Endothelial cell of umbilical vein (primary cell): ENCODE data around the gene GNPTAB. TPM values are rescaled to one million over a fixed set of nuclear protein-coding genes. Genes with fewer than 3 reads are reported as not detected.

Source experiments
- BruUV-seq: library from RNA; stranded (reverse); fragments of 400-500 nt; replicated peaks from 2 replicates; lab custom pipeline; 2021; lab: Mats Ljungman, UMichigan
- CTCF ChIA-PET: fragments of 300-600, 350-600 bp; sonication (Branson Sonifier 250); formaldehyde crosslinking; loops from one replicate; lab custom pipeline; 2021; ENCODE audit warnings: antibody characterized with exemption, inconsistent platforms; lab: Charles Lee
- POLR2A ChIA-PET: fragments of 300-600, 350-600 bp; sonication (Branson Sonifier 250); formaldehyde crosslinking; loops from one replicate; lab custom pipeline; 2021; ENCODE audit warnings: antibody characterized with exemption, inconsistent platforms; lab: Charles Lee
- DNase-seq: peaks from one replicate; pipeline ENCODE4 v3.0.0-alpha.2; 2011; ENCODE audit warnings: low read depth, low spot score
- FAIRE-seq: peaks from 2 replicates; lab custom pipeline; 2011; peaks lifted over from hg19 to GRCh38; lab: Jason Lieb, UNC
- H2AFZ ChIP-seq: 2 replicates; pipeline ENCODE4 v1.6.0; 2012; ENCODE audit warnings: low read depth, low read length, control low read depth, inconsistent platforms
- H3K27ac ChIP-seq: 2 replicates; pipeline ENCODE4 v1.5.1; 2011; ENCODE audit warnings: low read depth, mild to moderate bottlenecking, control low read depth, low read length, moderate library complexity; ENCODE audit not compliant: insufficient read depth
- H3K27me3 ChIP-seq, 2 experiments: 2 replicates each; pipeline versions ENCODE4 v1.6.0 to v1.6.1; 2011; ENCODE audit warnings: low read length in 2 of 2, mixed read lengths in 1 of 2; ENCODE audit not compliant: control insufficient read depth in 2 of 2, insufficient read depth in 2 of 2
- H3K36me3 ChIP-seq, 2 experiments: 2 replicates in 1 of 2; 3 replicates in 1 of 2; pipeline ENCODE4 v1.5.1; 2011; ENCODE audit warnings: low read length in 2 of 2, mild to moderate bottlenecking in 1 of 2, moderate library complexity in 1 of 2; ENCODE audit not compliant: control insufficient read depth in 2 of 2, insufficient read depth in 2 of 2; ENCODE audit errors: extremely low read depth in 1 of 2
- H3K4me1 ChIP-seq: 3 replicates; pipeline ENCODE4 v1.5.1; 2011; ENCODE audit warnings: mild to moderate bottlenecking, low read length; ENCODE audit not compliant: control insufficient read depth, insufficient read depth; ENCODE audit errors: extremely low read depth
- H3K4me2 ChIP-seq: 2 replicates; pipeline ENCODE4 v1.6.1; 2011; ENCODE audit warnings: low read length, control low read depth, mixed read lengths; ENCODE audit not compliant: insufficient read depth
- H3K4me3 ChIP-seq, 3 experiments: fragments of 200-600 bp in 1 of 3; sonication (generic), shearing (Covaris generic) in 1 of 3; replicated peaks in 1 of 3; 2 replicates each; pipeline ENCODE4 v1.5.1; 2011 to 2016; ENCODE audit warnings: control low read depth in 3 of 3, low read length in 3 of 3, mild to moderate bottlenecking in 2 of 3, inconsistent platforms in 1 of 3, low read depth in 1 of 3, moderate library complexity in 1 of 3; ENCODE audit not compliant: insufficient read depth in 1 of 3
- H3K79me2 ChIP-seq: 2 replicates; pipeline ENCODE4 v1.6.0; 2012; ENCODE audit warnings: low read length, inconsistent platforms; ENCODE audit not compliant: control insufficient read depth, insufficient read depth
- H3K9ac ChIP-seq: replicated peaks from 2 replicates; pipeline ENCODE3; 2011; ENCODE audit warnings: low read length, control low read depth; ENCODE audit not compliant: insufficient read depth; ENCODE audit errors: extremely low read depth
- H3K9me1 ChIP-seq: replicated peaks from 3 replicates; pipeline ENCODE4 v1.6.0; 2011; ENCODE audit warnings: mild to moderate bottlenecking, low read length; ENCODE audit not compliant: control insufficient read depth, insufficient read depth; ENCODE audit errors: extremely low read depth
- H3K9me3 ChIP-seq: replicated peaks from 2 replicates; pipeline ENCODE4 v1.5.1; 2012; ENCODE audit warnings: low read length, inconsistent platforms; ENCODE audit not compliant: control insufficient read depth, insufficient read depth
- H4K20me1 ChIP-seq: replicated peaks from 2 replicates; pipeline ENCODE3; 2011; ENCODE audit warnings: mild to moderate bottlenecking, low read length; ENCODE audit not compliant: control insufficient read depth, insufficient read depth; ENCODE audit errors: extremely low read depth
- FOS ChIP-seq: IDR thresholded peaks from 2 replicates; pipeline ENCODE4 v1.6.1; 2011; ENCODE audit warnings: mild to moderate bottlenecking, low read length, moderate library complexity, borderline replicate concordance; ENCODE audit not compliant: insufficient read depth
- GATA2 ChIP-seq: IDR thresholded peaks from 2 replicates; pipeline ENCODE4 v1.7.0; 2011; ENCODE audit warnings: low read depth, mild to moderate bottlenecking, moderate library complexity, mixed read lengths, low read length; ENCODE audit not compliant: insufficient read length, insufficient read depth
- JUN ChIP-seq: IDR thresholded peaks from 2 replicates; pipeline ENCODE4 v1.6.1; 2011; ENCODE audit warnings: borderline replicate concordance, low read depth; ENCODE audit not compliant: insufficient read length, insufficient read depth
- POLR2A ChIP-seq: IDR thresholded peaks from 2 replicates; pipeline ENCODE4 v1.6.1; 2012; ENCODE audit warnings: low read depth, mild to moderate bottlenecking, control low read depth, low read length
- POLR2AphosphoS5 ChIP-seq: IDR thresholded peaks from 2 replicates; pipeline ENCODE4 v1.6.1; 2012; ENCODE audit warnings: low read depth, mild to moderate bottlenecking, control low read depth, low read length, moderate library complexity; ENCODE audit not compliant: insufficient read depth
- dilution Hi-C: fragments of 300-500 bp; cut with MboI; formaldehyde crosslinking; loops from one replicate; pipeline ENCODE4 v1.15.0; 2019; ENCODE audit warnings: low sequenced_read_pairs; ENCODE audit not compliant: extremely low pct_ligation_motif_present
- intact Hi-C: fragments of 100-400 bp; cut with micrococcal nuclease; formaldehyde crosslinking; loops from one replicate; pipeline ENCODE4 v1.10.0; 2022
- polyA plus RNA-seq, 4 experiments: library from polyadenylated mRNA; depleted of rRNA in 3 of 4; stranded (reverse) in 3 of 4; unstranded in 1 of 4; fragments of >200 nt; gene quantifications; 2 replicates each; pipeline versions ENCODE4 v1.2.1 to v1.2.3, GENCODE V29; 2011 to 2012; ENCODE audit warnings: missing spikeins in 1 of 4
- total RNA-seq: library from RNA; stranded (reverse); gene quantifications from 2 replicates; pipeline ENCODE4 v1.2.3, GENCODE V29; 2021

The GNPTAB gene
- total and polyA plus RNA-seq, 2 donors (not counting 3 experiments of a cell fraction or from before 2014, with no cell fraction given): 15.6 to 39.5 TPM

DNA sequence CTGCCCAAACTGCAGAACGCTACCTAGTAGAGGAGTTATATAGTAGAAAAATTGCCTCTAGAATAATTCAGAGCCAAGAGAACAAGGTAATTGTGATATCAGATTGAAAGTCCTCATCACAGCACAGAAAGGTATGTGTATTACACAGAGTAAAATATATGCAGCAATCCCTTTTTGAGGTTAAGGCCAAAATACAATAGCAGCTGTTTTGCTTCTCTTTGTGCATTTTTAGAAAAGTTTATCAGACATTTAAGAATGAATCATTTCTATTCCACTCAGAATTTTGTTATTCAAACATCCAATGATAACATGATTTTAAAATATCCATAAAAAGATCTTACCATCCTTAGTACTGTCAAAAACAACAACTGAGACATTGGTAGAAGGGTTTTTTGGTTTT is 45.1 kb downstream of the GNPTAB start:
- FAIRE-seq: no peak
- Histone ChIP-seq H4K20me1 (no peaks in the 10 kb centered on the region), H3K36me3 (no peaks in the 10 kb centered on the region), H3K79me2 (no peaks in the 10 kb centered on the region), H3K9ac (no peak overlapping the region), H3K4me3 (no peak overlapping the region), H3K4me1 (no peaks in the 10 kb centered on the region), H2AFZ (no peak overlapping the region), H3K9me3 (no peaks in the 10 kb centered on the region), H3K27me3 (no peaks in the 10 kb centered on the region), H3K9me1 (no peaks in the 10 kb centered on the region), H3K4me2 (no peak overlapping the region), H3K27ac (no peak overlapping the region)
- dilution Hi-C loops: no loop called here
- BruUV-seq: no TSS peak
- DNase-seq: no peak
- CTCF ChIA-PET: interaction anchor here (1.4 to 1.7 kb wide), 2 partner anchors 10 to 12 kb away, joined by 3 read pairs; no protein-coding TSS in a partner anchor
- TF ChIP-seq FOS (no peak), POLR2A (no peak), GATA2 (no peak)
- intact Hi-C loops: no loop called here
- POLR2A ChIA-PET: no interaction called here

DNA sequence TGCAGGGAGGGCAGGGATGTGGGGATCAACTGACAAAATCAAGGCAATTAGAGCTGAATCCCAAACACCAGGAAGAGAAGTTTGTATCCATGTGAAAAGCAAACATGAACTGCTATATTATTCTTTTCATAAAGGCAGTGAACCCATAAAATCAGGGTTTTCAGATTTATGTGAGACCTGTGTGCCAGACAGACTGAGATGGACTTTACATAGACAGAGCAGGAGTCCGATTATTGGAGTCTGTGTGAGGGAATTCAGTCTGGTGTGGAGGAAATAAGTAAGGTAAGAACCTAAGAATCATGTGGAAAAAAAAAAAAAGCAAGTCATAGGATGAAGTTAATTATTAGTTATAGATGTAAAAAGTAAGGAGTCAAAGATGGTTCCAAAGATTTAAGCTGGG is 46.4 kb downstream of the GNPTAB start:
- Histone ChIP-seq H3K27ac (no peak overlapping the region), H3K4me1 (no peaks in the 10 kb centered on the region), H3K27me3 (no peaks in the 10 kb centered on the region), H3K9ac (no peak overlapping the region), H3K36me3 (no peaks in the 10 kb centered on the region), H3K79me2 (no peaks in the 10 kb centered on the region), H3K4me3 (no peak overlapping the region), H3K9me1 (no peaks in the 10 kb centered on the region), H3K4me2 (no peak overlapping the region), H2AFZ (no peak overlapping the region), H3K9me3 (no peaks in the 10 kb centered on the region), H4K20me1 (no peaks in the 10 kb centered on the region)
- FAIRE-seq (no peak), DNase-seq (no peak)
- POLR2A ChIA-PET: no interaction called here
- BruUV-seq: no TSS peak
- CTCF ChIA-PET: interaction anchor here (1.3 to 2.2 kb wide), 5 partner anchors 9 to 369 kb away, joined by 4 to 14 read pairs (median 7); partner anchors contain the start of gene GNPTAB
- intact Hi-C loops (no loop called here), dilution Hi-C loops (no loop called here)
- TF ChIP-seq JUN: no peak
- TF ChIP-seq GATA2: no peak
- no peak for TF ChIP-seq POLR2AphosphoS5
- no peak for TF ChIP-seq POLR2A
